VCaP (cell line): Measurements from ENCODE around the gene SALL3.
"Not testable (repeated sequence)": the region's sequence is repeated elsewhere in the genome, so short reads cannot be mapped to it uniquely, and the experiment has no call there.

ENCODE experiments used
- H3K27ac ChIP-seq: fragments of 450-650 bp; 2 replicates; pipeline ENCODE4 v1.5.1; 2017
- CTCF ChIP-seq: fragments of 450-650 bp; conservative IDR thresholded peaks from 2 replicates; pipeline ENCODE4 v1.5.1; 2017; ENCODE audit warnings: mild to moderate bottlenecking, moderate library complexity

SALL3 gene

GRCh38 chr18:78950386-78950785, 29.2 kb upstream of the SALL3 start:
- H3K27ac ChIP-seq = no peak overlapping the region
- TF ChIP-seq CTCF = no peak

GRCh38 chr18:78953566-78953965, 26.1 kb upstream of the SALL3 start:
- peak overlapping the region; percentile 52 for H3K27ac ChIP-seq
- no peak for TF ChIP-seq CTCF

GRCh38 chr18:78955051-78955450, 24.6 kb upstream of the SALL3 start:
- TF ChIP-seq CTCF = no peak
- no peak overlapping the region for H3K27ac ChIP-seq

GRCh38 chr18:78957140-78957539, 22.5 kb upstream of the SALL3 start:
- H3K27ac ChIP-seq = no peak overlapping the region
- TF ChIP-seq CTCF = no peak

GRCh38 chr18:78960709-78961108, 18.9 kb upstream of the SALL3 start:
- H3K27ac ChIP-seq = no peak overlapping the region
- TF ChIP-seq CTCF = no peak

GRCh38 chr18:78962098-78962497, 17.5 kb upstream of the SALL3 start:
- TF ChIP-seq CTCF = no peak

GRCh38 chr18:78964727-78965126, 14.9 kb upstream of the SALL3 start:
- H3K27ac ChIP-seq = not testable (repeated sequence)

More at GRCh38 chr18:78962098-78962497, 17.5 kb upstream of the SALL3 start:
- H3K27ac ChIP-seq = no peak overlapping the region

GRCh38 chr18:78965260-78965659, 14.4 kb upstream of the SALL3 start:
- TF ChIP-seq CTCF = no peak
- no peak overlapping the region for H3K27ac ChIP-seq
